KOPT-K1 (cell line): ENCODE data around the gene SALL1.

Experiments used
- H3K27ac ChIP-seq: fragments of 200-600 bp; sonication (generic); 2 replicates; pipeline ENCODE4 v1.5.1; 2016; ENCODE audit warnings: antibody characterized with exemption, mild to moderate bottlenecking, low read depth, low read length; ENCODE audit not compliant: poor library complexity, severe bottlenecking
- H3K36me3 ChIP-seq: fragments of 200-600 bp; sonication (generic); 2 replicates; pipeline ENCODE4 v1.5.1; 2017; ENCODE audit warnings: antibody characterized with exemption, mild to moderate bottlenecking, low read length, moderate library complexity; ENCODE audit not compliant: insufficient read depth
- H3K9me3 ChIP-seq: fragments of 200-600 bp; sonication (generic); 2 replicates; pipeline ENCODE4 v1.5.1; 2017; ENCODE audit warnings: antibody characterized with exemption, low read length, mild to moderate bottlenecking; ENCODE audit not compliant: insufficient read depth, poor library complexity, severe bottlenecking

The SALL1 gene

GRCh38 chr16:51138178-51138577 is 12.9 kb downstream of the SALL1 start:
- Histone ChIP-seq H3K27ac (no peak overlapping the region), H3K36me3 (no peaks in the 10 kb centered on the region), H3K9me3 (no peaks in the 10 kb centered on the region)

DNA sequence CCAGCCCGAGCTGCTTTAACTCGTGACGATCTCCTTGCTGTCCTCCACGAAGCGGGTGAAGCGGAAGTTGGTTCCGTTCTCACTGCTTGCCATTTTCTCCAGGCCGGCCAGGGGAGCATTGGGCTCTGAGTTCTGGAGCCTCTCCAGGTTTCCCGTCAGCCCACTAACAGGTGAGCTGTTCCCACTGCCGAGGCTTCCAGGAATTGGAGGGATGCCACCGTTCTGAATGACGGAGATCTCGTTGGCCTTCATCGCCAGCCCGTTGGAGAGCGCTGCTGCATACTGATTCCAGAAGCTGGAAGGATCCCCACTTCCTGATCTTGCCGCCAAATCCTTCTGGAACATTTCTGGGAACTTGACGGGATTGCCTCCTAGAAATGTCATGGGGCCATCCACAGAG is 14.0 kb downstream of the SALL1 start:
- Histone ChIP-seq H3K36me3 (no peaks in the 10 kb centered on the region), H3K9me3 (no peaks in the 10 kb centered on the region), H3K27ac (no peak overlapping the region)

GRCh38 chr16:51134876-51135275 is 16.2 kb downstream of the SALL1 start:
- Histone ChIP-seq H3K9me3 (no peaks in the 10 kb centered on the region), H3K36me3 (no peaks in the 10 kb centered on the region), H3K27ac (no peak overlapping the region)

DNA sequence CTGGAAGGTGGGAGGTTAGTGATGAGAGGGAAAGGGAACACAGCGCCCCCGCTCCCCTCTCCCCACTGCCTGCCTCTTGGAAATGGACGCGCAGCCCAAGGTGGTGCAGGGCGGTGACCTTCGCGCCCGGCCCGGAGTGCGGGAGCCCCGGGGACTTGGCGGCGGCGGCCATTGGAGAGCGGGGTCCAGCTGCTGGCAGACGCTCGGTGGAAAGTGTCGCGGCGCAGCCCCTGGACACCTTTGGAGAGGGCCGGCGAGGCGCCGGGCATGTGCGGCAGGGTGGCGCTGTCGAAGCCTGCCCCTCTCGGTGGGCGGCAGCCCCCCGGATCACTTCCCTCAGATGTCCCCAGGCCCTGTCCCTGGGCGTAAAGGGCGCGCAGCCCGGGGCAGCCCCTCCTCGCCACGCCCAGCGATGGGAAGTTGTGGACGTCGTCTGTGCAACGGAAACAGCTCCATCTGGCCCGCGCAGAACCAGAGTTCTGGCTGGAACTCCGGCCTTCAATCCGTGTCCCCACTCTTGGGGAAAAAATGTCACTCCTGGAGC is 16.7 kb downstream of the SALL1 start:
- Histone ChIP-seq H3K27ac (no peak overlapping the region), H3K36me3 (no peaks in the 10 kb centered on the region), H3K9me3 (no peaks in the 10 kb centered on the region)

DNA sequence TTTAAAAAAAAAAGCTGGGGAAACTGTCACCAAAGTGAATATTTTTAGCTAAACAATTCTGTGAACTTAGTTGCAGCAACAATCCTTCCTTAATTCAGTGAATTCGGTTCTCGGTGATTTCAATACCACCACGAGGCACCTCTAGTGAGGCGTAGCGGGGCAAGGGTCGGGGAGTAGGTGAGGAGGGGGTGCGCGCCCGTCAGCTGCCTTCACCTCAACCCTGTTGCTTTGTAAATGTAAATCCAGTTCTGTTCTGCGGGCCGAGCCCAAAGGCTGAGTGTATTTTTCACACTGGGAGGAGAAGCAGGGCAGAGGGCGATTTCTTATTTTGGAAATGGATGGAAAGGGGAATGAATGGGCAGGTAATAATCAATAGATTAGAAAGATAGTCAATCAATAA is 17.4 kb downstream of the SALL1 start:
- Histone ChIP-seq H3K36me3 (no peaks in the 10 kb centered on the region), H3K27ac (no peak overlapping the region), H3K9me3 (no peaks in the 10 kb centered on the region)

DNA sequence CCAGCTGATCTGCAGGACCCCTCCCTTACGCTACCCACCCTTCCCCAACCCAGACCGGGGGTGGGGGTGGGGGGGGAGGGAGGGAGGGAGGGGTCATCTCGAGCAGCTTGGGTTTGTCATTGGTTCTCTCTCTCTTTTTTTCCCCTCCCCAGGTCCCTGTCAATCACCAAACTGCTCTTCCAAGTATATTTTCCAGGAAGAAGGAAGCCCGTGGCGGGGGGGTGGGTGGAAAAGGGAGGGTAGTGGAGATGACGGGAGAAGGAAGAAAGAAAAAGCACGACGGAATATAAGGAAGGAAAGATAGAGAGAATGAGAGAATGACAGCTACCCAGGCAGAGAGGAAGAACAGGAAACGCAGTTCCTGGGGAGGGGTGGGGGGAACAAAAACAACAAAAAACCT is 17.9 kb downstream of the SALL1 start:
- Histone ChIP-seq H3K36me3 (no peaks in the 10 kb centered on the region), H3K9me3 (no peaks in the 10 kb centered on the region), H3K27ac (no peak overlapping the region)

GRCh38 chr16:51132490-51133115 is 18.5 kb downstream of the SALL1 start:
- Histone ChIP-seq H3K9me3 (no peaks in the 10 kb centered on the region), H3K27ac (no peak overlapping the region), H3K36me3 (no peaks in the 10 kb centered on the region)

DNA sequence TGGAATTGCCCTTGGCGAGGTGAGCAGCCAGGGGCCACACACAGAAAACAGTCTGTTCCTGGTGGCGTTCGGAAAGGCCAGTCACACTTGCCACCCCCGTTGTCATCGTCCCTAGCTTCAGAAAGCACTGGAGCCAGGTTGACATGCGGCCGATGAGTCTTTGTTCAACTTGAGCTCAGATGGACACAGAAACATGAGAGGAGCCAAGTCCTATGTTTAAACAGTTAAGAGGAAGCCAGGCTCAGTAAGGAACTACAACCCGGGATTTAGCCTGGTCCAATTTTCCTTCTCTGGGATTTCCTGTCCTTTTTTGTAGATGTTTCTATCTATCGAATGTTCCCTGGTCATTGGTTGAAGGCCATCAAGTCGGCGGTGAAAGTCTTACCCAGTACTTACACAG is 19.5 kb downstream of the SALL1 start:
- Histone ChIP-seq H3K9me3 (no peaks in the 10 kb centered on the region), H3K36me3 (no peaks in the 10 kb centered on the region), H3K27ac (no peak overlapping the region)

DNA sequence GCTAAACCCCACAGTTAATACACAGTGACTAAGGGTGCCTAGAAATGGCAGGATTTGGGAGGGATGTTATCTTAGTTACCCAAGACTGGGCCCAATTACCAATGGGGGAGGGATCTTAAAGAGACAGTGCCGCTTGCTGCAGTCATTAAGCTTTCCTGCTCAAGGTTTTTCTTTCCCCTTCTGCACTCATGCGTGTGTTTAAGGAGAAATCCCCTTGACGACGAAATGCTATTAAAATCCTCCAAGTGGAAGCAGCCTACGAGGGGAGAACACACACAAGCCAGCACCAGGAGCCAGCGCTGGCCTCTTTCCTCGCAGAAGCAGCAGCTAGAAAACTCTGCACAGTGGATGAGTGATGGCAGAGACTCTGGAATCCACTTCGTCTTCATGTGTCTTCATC is 22.0 kb downstream of the SALL1 start:
- H3K36me3 ChIP-seq, result no peaks in the 10 kb centered on the region
- no peak overlapping the region for H3K27ac ChIP-seq

GRCh38 chr16:51125992-51126391 is 25.1 kb downstream of the SALL1 start:
- H3K9me3 ChIP-seq, result no peaks in the 10 kb centered on the region
- no peak overlapping the region for H3K27ac ChIP-seq
- no peaks in the 10 kb centered on the region for H3K36me3 ChIP-seq

More for the DNA sequence above, 22.0 kb downstream of the SALL1 start:
- no peaks in the 10 kb centered on the region for H3K9me3 ChIP-seq

DNA sequence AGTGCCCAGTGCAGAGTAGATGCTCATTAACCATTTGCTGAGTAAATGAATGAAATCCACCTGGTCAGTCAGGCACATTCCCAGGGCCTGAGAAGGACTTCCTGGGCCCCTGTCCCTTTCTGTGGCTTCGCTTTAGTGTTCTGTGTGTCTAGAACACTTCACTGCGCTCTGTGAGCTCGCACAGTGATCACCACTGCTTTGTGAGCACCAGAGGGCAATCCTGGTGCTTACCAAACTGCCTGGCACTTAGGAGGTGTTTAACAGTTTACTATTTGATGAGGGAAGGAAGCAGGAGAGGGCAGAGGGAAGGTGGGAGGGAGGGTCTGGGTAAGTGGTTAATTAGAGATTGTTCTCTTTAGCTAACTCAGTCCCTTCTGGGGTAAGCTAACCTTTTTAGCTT is 26.2 kb downstream of the SALL1 start:
- no peaks in the 10 kb centered on the region for H3K36me3 ChIP-seq
- H3K9me3 ChIP-seq, result no peaks in the 10 kb centered on the region
- no peak overlapping the region for H3K27ac ChIP-seq

GRCh38 chr16:51121850-51122249 is 29.2 kb downstream of the SALL1 start:
- no peak overlapping the region for H3K27ac ChIP-seq
- no peaks in the 10 kb centered on the region for H3K9me3 ChIP-seq
- no peaks in the 10 kb centered on the region for H3K36me3 ChIP-seq

DNA sequence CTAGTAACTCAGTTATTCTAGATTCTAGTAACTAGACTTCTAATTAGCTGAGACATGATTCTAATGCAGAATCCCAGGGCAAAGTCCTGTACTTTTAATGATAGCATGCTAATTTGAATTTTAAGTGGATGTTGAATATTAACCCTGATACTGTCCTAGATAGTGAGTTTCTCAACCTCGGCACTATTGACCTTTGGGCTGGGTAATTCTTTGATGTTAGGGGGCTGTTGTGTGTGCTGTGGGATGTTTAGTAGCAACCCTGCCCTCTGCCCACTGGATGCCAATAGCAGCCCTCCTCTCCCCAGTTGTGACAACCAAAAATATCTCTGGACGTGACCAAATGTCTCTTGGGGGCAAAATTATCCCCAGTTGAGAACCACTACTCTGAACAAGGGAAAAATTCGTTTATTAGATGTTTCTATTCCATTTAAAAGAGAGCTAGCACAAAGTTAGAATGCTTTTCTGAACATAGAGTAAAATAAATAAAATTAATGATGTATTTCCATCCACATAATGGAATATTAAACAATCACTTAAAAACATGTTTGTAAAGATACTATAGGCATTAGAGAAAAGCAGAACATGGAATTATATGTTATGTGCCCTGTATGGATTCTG is 30.2 kb downstream of the SALL1 start:
- Histone ChIP-seq H3K36me3 (no peaks in the 10 kb centered on the region), H3K9me3 (no peaks in the 10 kb centered on the region), H3K27ac (no peak overlapping the region)

DNA sequence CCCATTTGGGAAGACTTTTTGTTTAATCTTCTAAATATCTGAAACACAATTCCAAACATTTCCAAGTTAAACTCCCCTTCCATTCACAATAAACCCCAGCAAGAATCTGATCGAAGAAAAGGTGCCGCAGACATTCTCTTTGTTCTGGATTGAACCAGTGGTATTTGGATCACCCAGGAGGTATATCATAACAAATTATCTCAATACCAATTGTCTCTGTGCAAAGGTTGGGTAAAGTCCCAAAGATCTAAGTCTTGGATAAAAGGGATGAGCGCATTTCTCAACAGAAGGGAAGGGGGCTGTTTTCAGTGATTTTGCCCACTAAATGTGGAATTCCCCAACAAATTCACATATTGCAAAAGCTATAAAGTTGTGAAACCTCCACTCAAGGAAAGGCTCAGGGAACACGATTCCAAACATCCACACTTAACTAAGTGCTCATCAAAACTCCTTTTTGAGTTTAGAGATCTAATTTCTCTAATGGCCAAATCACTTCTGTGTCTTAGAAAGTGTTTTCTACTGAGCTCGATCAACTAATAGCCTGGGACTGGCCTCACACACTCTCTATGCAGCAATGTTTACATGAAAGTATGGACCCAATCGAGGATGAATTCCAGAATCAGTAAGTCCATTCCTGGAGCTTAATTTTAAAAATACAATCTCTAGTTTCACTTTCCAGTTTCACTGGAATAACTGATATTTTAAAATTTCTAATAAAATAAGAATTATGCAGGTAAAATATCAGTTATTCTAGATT is 30.9 kb downstream of the SALL1 start:
- Histone ChIP-seq H3K36me3 (no peaks in the 10 kb centered on the region), H3K27ac (no peak overlapping the region), H3K9me3 (no peaks in the 10 kb centered on the region)

- Histone ChIP-seq H3K27ac (no peak overlapping the region), H3K36me3 (no peaks in the 10 kb centered on the region), H3K9me3 (no peaks in the 10 kb centered on the region)
Measured at GRCh38 chr16:51119556-51119955, 31.5 kb downstream of the SALL1 start.
